Gastroesophageal sphincter (tissue), 4 donors: ENCODE measurements around the gene CDK10. TPM values are rescaled to one million over a fixed set of nuclear protein-coding genes. Genes with fewer than 3 reads are reported as not detected.
"Not testable (repeated sequence)": the region's sequence is repeated elsewhere in the genome, so short reads cannot be mapped to it uniquely, and the experiment has no call there.

Experiments
- ATAC-seq: fragments of 150-250 bp; one replicate; pipeline ENCODE4 v1.9.1; 2016; ENCODE audit warnings: mild to moderate bottlenecking, moderate library complexity
- H3K27ac ChIP-seq, 4 donors: fragments of 200-600 bp; sonication (generic) in 3 of 4; 1 replicate in 3 of 4; 2 replicates in 1 of 4; pipeline ENCODE4 v1.5.1; 2016 to 2019
- H3K27me3 ChIP-seq: fragments of 200-600 bp; sonication (generic); one replicate; pipeline ENCODE4 v1.5.1; 2019
- H3K36me3 ChIP-seq, 2 donors: fragments of 200-600 bp; sonication (generic); one replicate each; pipeline ENCODE4 v1.5.1; 2019; ENCODE audit warnings: control low read depth in 1 of 2
- H3K4me1 ChIP-seq, 3 donors: fragments of 200-600 bp; sonication (generic); 1 replicate in 2 of 3; 2 replicates in 1 of 3; pipeline ENCODE4 v1.5.1; 2016 to 2019; ENCODE audit warnings: control low read depth in 2 of 3
- H3K4me3 ChIP-seq, 2 donors: fragments of 200-600 bp; sonication (generic); one replicate each; pipeline ENCODE4 v1.5.1; 2019; ENCODE audit warnings: mild to moderate bottlenecking in 1 of 2, moderate library complexity in 1 of 2
- H3K9me3 ChIP-seq, 3 donors: fragments of 200-600 bp; sonication (generic); one replicate each; pipeline ENCODE4 v1.5.1; 2017 to 2019; ENCODE audit warnings: control low read depth in 2 of 3
- CTCF ChIP-seq, 4 experiments: fragments of 200-600 bp in 2 of 4; fragments of 450-650 bp in 2 of 4; sonication (generic) in 1 of 4; IDR thresholded peaks; one replicate each; pipeline ENCODE4 v1.5.1; 2017 to 2019; ENCODE audit warnings: antibody characterized with exemption in 4 of 4, mild to moderate bottlenecking in 2 of 4, moderate library complexity in 2 of 4
- EP300 ChIP-seq: sonication (generic); formaldehyde crosslinking; IDR thresholded peaks from one replicate; pipeline ENCODE4 v1.6.1; 2017; ENCODE audit warnings: antibody characterized with exemption, mild to moderate bottlenecking
- POLR2A ChIP-seq, 2 donors: fragments of 450-650 bp; IDR thresholded peaks; one replicate each; pipeline ENCODE4 v1.6.1; 2017; ENCODE audit warnings: antibody characterized with exemption in 2 of 2, mild to moderate bottlenecking in 2 of 2, moderate library complexity in 1 of 2
- POLR2AphosphoS5 ChIP-seq: sonication (generic); formaldehyde crosslinking; IDR thresholded peaks from one replicate; pipeline ENCODE4 v1.6.1; 2017; ENCODE audit warnings: antibody characterized with exemption
- WGBS, 2 donors: methylation state at CpG; one replicate each; pipeline ENCODE4 v1.1.5; 2018; ENCODE audit warnings: low coverage in 1 of 2; 5-methylcytosine and 5-hydroxymethylcytosine counted together
- total RNA-seq, 4 donors: library from RNA; depleted of rRNA; stranded (reverse); fragments of >200 nt; gene quantifications; one replicate each; pipeline ENCODE4 v1.1.0, GENCODE V29; 2016

Gene CDK10
- total RNA-seq, 4 donors from 2014 or later = 24.1 to 44.0 (median 28.9) TPM

- Histone ChIP-seq H3K27me3 (no peaks in the 10 kb centered on the region), H3K9me3 (no peaks in the 10 kb centered on the region), H3K36me3 (peaks cover 0 to 81% of the 10 kb centered on the region in 2 donors), H3K27ac (no peak overlapping the region), H3K4me3 (no peak overlapping the region), H3K4me1 (peaks cover 0 to 6% (median 0%) of the 10 kb centered on the region in 3 donors)
- no peak for ATAC-seq
- WGBS, 2 donors = 40% methylated on average over 1 of the region's 11 CpGs; no CpG with 5 or more reads in 1 of the 2 donors
- TF ChIP-seq EP300 = no peak
- TF ChIP-seq POLR2A (IDR thresholded peaks at IDR 0.05) = no peak
- TF ChIP-seq CTCF (IDR thresholded peaks at IDR 0.05) = no peak
- no peak for TF ChIP-seq POLR2AphosphoS5
Observed at GRCh38 chr16:89693289-89693731, 6.8 kb downstream of the CDK10 start.

- Histone ChIP-seq H3K4me3 (no peak overlapping the region), H3K36me3 (peaks cover 0 to 81% of the 10 kb centered on the region in 2 donors), H3K9me3 (no peaks in the 10 kb centered on the region), H3K4me1 (no peaks in the 10 kb centered on the region), H3K27me3 (no peaks in the 10 kb centered on the region), H3K27ac (no peak overlapping the region)
- no peak for ATAC-seq
- WGBS, 2 donors = 85 to 100% methylated on average over 2 to 4 of the region's 32 CpGs
- TF ChIP-seq POLR2A (IDR thresholded peaks at IDR 0.05) (no peak), POLR2AphosphoS5 (no peak), CTCF (IDR thresholded peaks at IDR 0.05) (no peak), EP300 (no peak)
Observed at GRCh38 chr16:89693931-89694783, 7.7 kb downstream of the CDK10 start.

GRCh38 chr16:89694784-89695085 lies 8.2 kb downstream of the CDK10 start:
- not testable (repeated sequence) for H3K9me3 ChIP-seq, H3K4me1 ChIP-seq, H3K27ac ChIP-seq, H3K4me3 ChIP-seq, H3K27me3 ChIP-seq, ATAC-seq
- peaks cover 0 to 81% of the 10 kb centered on the region in 2 donors for H3K36me3 ChIP-seq
- WGBS, 2 donors = no CpG with 5 or more reads among the region's 23 CpGs

GRCh38 chr16:89695086-89695874 lies 8.8 kb downstream of the CDK10 start:
- TF ChIP-seq CTCF (IDR thresholded peaks at IDR 0.05) (no peak), POLR2AphosphoS5 (no peak), EP300 (no peak), POLR2A (IDR thresholded peaks at IDR 0.05) (no peak)
- H3K4me1 ChIP-seq = peaks cover 0 to 9% (median 1%) of the 10 kb centered on the region in 3 donors
- WGBS, 2 donors = no CpG with 5 or more reads among the region's 31 CpGs
- no peak overlapping the region for H3K4me3 ChIP-seq
- ATAC-seq = no peak
- peaks cover 0 to 78% of the 10 kb centered on the region in 2 donors for H3K36me3 ChIP-seq
- H3K27me3 ChIP-seq = no peaks in the 10 kb centered on the region
- no peak overlapping the region for H3K27ac ChIP-seq
- H3K9me3 ChIP-seq = no peaks in the 10 kb centered on the region

GRCh38 chr16:89695875-89696669 lies 9.6 kb downstream of the CDK10 start:
- Histone ChIP-seq H3K9me3 (no peaks in the 10 kb centered on the region), H3K36me3 (peaks cover 0 to 70% of the 10 kb centered on the region in 2 donors)
- WGBS, 2 donors = 49% methylated on average over 4 of the region's 25 CpGs; no CpG with 5 or more reads in 1 of the 2 donors

More at GRCh38 chr16:89695875-89696669, 9.6 kb downstream of the CDK10 start:
- Histone ChIP-seq H3K27ac (no peak overlapping the region), H3K4me1 (peaks cover 0 to 17% (median 9%) of the 10 kb centered on the region in 3 donors), H3K27me3 (no peaks in the 10 kb centered on the region), H3K4me3 (no peak overlapping the region)
- TF ChIP-seq EP300 (no peak), POLR2A (IDR thresholded peaks at IDR 0.05) (no peak), CTCF (IDR thresholded peaks at IDR 0.05) (no peak), POLR2AphosphoS5 (no peak)
- no peak for ATAC-seq
